Endothelial cell of hepatic sinusoid (primary cell): ENCODE measurements around the gene LMX1B.

Source experiments
- in situ Hi-C: cut with HindIII; loops from 2 replicates; pipeline ENCODE4 v1.10.0; 2017; ENCODE audit warnings: low sequenced_read_pairs

Gene LMX1B

GRCh38 chr9:126672634-126673284, 59.0 kb downstream of the LMX1B start:
- in situ Hi-C loops = no loop called here

DNA sequence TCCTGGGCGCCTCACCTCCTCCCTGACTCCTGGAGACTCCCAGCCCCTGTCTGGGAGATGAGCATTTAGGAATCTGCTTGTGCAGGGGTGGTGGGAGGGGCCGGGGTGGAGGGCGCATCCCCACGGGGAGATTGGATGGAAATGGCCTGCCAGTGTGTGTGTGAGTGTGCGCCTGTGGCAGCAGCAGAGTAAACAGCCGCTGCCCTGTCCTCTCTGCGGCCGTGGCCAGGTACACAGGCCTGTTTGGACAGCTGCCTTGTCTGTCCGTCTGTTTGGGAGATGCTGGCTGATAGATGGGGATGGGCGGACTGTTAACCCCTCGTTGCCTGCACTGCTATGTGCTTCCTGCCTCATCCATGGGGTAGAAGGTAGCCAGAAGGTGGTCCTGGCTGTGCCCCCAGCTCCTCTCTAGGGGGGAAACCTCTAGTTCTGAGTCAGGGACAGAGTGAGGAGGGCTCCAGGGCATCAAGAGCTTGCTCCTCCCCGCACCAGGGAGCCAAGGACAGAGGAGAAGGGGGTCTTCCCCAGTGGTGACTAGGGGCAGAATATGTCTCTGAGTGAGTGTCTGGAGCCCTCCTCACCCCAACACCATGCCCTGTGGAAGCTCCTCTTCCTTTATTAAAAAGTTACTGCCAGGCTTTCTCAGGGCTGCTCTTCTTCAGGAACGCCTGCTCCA, 60.1 kb downstream of the LMX1B start:
- in situ Hi-C loops = no loop called here

DNA sequence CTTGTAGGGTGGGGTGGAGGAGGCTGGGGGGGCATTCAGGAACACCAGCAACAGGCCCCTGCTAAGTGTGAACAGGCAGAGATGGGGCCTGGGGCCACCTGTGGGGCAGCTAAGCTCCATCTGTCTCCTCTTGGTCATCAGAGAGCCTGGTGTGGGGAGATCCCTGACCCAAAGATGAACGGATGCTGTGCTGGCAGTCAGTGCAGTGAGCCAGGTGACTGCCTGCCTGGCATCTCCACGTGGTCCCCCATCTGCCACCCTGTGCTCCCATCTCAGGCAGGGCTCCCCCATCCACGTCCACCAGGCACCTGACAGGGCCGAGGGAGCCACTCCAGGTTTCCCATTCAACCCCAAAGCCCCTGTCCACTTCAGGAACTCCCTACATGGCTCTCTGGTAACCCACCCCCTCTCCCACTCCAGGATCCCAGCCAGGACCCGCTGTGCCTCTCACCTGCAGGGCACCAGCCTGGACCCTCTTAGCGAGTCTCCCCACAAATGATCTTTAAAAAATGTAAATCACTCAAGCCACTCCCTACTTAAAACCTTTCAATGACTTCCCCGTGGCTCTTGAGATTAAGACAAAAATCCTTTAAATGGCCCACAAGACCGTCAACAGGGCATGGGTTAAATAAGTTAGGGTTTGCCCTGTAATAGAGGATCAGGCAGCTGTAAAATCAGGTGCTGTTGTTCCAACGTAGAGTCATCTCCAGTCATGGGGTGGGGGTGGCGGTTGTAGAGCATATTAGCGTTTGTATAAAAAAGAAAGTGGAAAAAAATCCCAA, 60.8 kb downstream of the LMX1B start:
- in situ Hi-C loops = no loop called here

DNA sequence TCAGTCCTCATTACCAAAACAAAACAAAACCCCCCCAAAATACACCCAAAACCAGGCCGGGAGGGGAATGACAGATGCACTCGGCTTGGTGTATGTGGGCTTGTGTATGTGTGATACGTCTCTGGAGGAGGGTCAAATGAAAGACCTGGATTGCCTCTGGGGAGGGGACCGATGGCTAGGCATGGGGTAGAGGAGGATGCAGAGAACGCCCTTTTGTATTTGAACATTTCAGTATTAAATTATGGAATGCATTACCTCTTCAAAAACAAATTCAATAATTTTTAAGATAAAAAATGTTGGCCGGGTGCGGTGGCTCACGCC, 61.4 kb downstream of the LMX1B start:
- in situ Hi-C loops = no loop called here

GRCh38 chr9:126676102-126676684, 62.5 kb downstream of the LMX1B start:
- in situ Hi-C loops = no loop called here

GRCh38 chr9:126676685-126677143, 63.0 kb downstream of the LMX1B start:
- in situ Hi-C loops = no loop called here

- in situ Hi-C loops = no loop called here
Observed at GRCh38 chr9:126677188-126678084, 63.7 kb downstream of the LMX1B start.

GRCh38 chr9:126678989-126679388, 65.3 kb downstream of the LMX1B start:
- in situ Hi-C loops = no loop called here

DNA sequence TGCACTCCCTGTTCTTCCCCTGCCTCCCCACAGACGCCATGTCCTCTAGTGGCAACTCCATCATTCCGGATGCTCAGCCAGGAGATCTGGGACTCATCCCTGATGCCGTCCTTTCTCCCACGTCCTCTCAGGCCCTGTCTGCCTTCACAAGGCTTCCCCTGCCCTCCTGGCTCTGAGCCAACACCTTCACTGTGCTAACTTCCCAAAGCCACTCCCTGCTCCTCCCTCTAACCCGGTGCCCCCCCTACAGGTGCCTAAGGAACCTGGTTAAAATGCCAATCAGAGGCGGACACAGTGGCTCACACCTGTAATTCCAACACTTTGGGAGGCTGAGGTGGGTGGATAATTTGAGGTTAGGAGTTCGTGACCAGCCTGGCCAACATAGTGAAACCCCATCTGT, 67.6 kb downstream of the LMX1B start:
- in situ Hi-C loops = no loop called here

DNA sequence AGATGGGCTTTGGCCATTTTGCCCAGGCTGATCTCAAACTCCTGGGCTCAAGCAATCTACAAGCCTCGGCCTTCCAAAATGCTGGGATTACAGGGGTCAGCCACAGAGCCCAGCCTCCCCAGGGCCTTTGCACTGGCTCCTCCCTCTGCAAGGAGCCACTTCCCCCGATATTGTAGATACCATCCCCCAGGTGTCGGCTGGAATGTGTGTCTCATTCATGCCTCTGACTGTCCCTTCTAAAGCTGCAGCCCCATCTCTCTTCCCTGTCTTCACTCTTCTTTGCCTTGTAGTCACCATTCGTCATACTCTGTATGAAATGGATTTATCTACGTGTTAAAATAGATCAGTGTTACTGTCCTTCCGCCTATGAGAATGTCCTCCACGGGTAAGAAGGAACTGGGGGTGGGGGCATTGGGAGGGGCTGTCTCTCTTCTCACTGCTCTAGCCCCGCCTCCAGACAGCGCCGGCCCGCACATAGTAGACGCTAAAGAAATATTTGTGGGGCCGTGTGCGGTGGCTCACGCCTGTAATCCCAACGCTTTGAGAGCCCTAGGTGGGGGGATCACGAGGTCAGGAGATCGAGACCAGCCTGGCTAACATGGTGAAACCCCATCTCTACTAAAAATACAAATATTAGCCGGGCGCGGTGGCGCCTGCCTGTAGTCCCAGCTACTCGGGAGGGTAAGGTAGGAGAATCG, 68.5 kb downstream of the LMX1B start:
- in situ Hi-C loops = no loop called here

DNA sequence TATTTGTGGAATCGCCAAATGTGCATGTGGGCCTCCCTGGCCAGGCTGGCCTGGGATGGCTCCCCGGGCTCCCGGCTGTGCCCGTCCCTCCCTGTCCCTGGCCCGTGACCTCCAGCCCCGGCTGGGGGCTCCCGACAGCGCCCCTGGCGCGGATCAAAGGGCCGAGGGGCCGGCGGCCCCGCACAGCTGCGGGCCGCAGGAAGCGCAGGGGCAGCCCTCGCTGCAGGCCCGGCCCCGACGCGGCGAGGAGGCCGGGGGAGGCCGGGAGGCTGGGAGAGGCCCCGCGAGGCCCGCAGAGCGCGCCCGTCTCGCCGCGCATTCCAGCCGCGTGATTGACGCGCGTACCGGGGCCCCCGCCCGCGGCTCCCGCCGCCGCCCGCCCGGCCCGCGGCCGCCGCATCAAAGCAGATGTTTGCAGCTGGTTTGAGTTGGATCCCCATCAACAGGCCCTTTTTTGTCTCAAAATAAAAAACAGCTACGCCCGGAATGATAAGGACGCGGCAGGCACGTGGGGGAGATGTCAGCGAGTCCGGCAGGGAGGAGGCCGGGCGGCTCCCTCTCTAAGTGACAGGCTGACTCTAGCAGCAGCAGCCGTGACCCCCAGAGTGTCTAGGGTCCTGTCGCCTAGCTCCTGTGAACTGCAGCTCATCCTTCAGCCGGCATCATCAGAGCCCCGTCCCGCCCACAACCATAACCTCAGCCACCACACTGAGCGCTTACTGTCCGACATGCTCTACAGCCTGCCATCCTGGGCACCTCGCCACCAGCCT, 69.4 kb downstream of the LMX1B start:
- in situ Hi-C loops = no loop called here

DNA sequence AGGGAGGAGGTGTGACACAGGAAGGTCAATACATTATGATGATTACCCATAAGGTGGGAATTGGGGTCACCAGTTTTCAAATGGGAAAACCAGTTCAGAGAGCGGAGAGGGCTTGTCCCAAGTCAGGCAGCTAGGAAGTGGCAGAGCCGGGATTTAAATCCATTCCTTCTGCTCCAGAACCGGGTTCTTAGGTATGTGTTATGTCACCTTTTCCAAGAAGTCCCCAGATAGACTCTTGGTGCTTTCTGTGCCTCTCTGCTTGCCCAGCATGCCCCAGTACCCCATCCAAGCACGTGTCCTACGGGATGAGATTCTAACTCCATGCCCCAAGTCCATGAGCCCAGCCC, 69.9 kb downstream of the LMX1B start:
- in situ Hi-C loops = no loop called here

DNA sequence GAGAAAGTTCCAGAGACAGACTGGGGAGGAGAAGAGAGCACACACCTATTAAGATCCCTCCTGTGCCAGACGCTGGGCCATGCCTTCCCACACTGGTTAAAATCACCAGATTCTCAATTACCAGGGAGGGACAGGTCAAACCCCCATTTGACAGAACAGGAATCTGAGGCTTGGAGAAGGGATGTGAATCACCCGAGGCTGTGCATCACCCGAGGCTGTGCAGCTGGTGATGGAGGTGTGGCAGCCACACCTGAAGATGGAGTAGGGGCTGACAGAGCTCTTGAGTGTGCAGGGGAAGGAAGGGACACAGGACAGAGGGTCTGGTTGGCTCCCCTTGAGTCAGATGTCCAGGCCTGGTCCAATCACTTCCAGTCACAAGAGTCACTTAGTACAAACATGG, 70.6 kb downstream of the LMX1B start:
- in situ Hi-C loops = no loop called here

DNA sequence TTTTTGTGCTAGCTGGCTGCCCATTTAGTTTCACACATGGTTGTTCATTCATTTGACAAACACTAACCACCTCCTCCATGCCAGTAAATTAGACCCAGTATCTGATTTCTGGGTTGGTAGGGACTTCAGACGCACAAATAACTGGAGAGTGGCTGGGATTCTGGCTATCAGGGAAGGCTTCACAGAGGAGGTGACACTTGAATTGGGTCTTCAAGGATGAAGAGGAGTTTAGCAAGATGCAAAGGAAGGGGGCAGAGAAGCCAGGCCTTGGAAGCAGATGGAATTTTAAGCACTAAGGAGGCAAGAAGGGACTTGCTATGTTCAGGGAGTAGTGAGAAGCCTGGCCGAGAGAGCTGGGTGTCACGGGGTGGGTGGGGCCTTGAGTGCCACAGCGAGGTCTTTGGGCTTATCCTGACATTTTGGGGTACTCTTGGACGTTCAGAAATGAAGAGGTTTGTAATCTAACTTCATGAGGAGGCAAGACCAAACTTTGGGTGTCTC, 71.3 kb downstream of the LMX1B start:
- in situ Hi-C loops = no loop called here

DNA sequence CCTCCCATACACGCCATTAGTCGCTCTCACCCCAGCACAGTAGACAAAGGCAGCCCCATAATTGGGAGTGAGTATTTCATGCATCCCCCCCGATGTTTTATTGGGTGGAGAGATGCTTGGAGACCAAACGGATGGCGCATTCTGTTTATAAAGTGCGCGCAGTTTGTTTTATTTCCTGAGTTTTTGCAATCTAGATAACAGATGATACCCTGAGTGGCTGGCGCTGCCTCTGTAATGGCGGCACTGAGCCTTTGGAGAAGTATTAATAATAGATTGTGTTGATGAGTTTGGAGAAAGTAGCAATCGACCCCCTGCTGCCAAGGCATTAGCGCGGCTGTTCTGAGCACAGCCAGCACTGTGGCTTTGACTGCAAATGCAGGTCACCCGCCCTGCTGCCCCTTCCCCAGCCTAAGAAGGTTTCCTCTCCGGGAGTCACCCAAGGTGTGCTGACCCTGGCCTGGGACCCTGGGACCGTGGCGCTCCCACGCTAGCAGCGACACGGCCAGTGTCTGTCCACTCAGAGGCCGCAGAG, 74.3 kb downstream of the LMX1B start:
- in situ Hi-C loops = no loop called here

- in situ Hi-C loops = no loop called here
Observed at GRCh38 chr9:126688617-126689016, 74.9 kb downstream of the LMX1B start.

GRCh38 chr9:126689027-126689825, 75.5 kb downstream of the LMX1B start:
- in situ Hi-C loops = no loop called here

DNA sequence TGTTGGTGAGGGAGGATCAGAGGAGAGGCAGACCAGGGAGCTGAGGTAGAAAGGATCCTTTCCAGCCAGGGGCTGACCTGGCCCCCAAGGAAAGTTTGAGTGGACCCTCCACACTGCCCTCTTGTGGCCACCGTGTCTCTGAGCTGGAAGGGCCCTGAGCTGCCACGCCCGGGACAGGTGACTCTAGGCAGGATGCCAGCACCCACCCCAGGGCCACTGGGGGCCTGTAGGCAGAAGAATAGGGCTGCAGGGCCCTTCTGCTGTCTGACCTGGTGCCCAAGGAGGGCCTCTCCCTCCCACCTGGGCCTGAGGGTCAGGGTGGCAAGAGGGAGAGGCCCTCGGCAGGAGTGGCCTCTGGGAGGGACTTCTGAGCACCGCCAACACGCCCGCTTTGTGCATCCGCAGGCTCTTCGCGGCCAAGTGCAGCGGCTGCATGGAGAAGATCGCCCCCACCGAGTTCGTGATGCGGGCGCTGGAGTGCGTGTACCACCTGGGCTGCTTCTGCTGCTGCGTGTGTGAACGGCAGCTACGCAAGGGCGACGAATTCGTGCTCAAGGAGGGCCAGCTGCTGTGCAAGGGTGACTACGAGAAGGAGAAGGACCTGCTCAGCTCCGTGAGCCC, 76.8 kb downstream of the LMX1B start:
- in situ Hi-C loops = no loop called here
